ENCODE data around the gene SRGAP1.

DNA sequence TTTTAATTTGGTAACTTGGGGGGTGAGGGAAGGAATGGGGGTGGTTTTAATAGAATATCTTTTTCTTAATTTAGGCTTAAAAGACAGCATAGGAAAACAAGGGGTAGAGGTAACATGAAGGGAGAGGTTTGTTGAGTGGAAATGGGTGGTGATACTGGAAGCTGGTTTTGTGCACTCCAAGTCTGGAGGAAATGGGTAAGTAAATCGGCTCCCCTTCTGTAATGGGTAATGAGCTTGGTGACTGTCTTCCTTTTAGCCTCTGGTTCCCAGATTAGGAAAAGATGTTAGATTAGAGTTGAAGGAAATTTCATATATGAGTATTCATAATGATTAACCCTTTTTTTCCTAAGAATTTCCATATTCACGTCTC lies 122.1 kb downstream of the SRGAP1 start:
- TF ChIP-seq POLR2AphosphoS5 (IDR thresholded peaks at IDR 0.05; ENCODE audit: low read depth, low read length) (no peak), TAF1 (IDR thresholded peaks at IDR 0.05; ENCODE audit: borderline replicate concordance, low read depth, low read length) (no peak), POLR2A (IDR thresholded peaks at IDR 0.05; ENCODE audit: low read depth, low read length) (no peak)
